GM18526 (cell line): ENCODE results near the gene ZNF768.
A peak's percentile ranks its signal among the peaks of the same experiment; 100 is the strongest.

Experiments used
- POLR2A ChIP-seq: IDR thresholded peaks from 3 replicates; pipeline ENCODE4 v1.6.1; 2011; ENCODE audit not compliant: insufficient read length; ENCODE audit errors: extremely low read depth

The ZNF768 gene

GRCh38 chr16:30526137-30526822, at the start of gene ZNF768:
Gene ZNF768, minus strand, starts transcription at chr16:30526566. Its CDS starts 153 bp downstream, at chr16:30526413.
- no peak for TF ChIP-seq POLR2A

- no peak for TF ChIP-seq POLR2A
These were observed 48.3 kb upstream of the ZNF768 start for GRCh38 chr16:30574678-30575077.

GRCh38 chr16:30571445-30572322, 45.3 kb upstream of the ZNF768 start, which contains the start of gene ZNF688:
Gene ZNF688, minus strand, starts transcription at chr16:30571714. Its CDS starts 85 bp downstream, at chr16:30571629.
- TF ChIP-seq POLR2A = peak; percentile 49

GRCh38 chr16:30570636-30571444, 44.5 kb upstream of the ZNF768 start:
- no peak for TF ChIP-seq POLR2A

GRCh38 chr16:30569746-30570635, 43.6 kb upstream of the ZNF768 start:
- TF ChIP-seq POLR2A = no peak

- TF ChIP-seq POLR2A = no peak
These were observed 42.9 kb upstream of the ZNF768 start for GRCh38 chr16:30569281-30569680.

- TF ChIP-seq POLR2A = no peak
These were observed 41.7 kb upstream of the ZNF768 start for GRCh38 chr16:30567991-30568638.

GRCh38 chr16:30567160-30567990, 41.0 kb upstream of the ZNF768 start:
- TF ChIP-seq POLR2A = no peak

- no peak for TF ChIP-seq POLR2A
These were observed 40.2 kb upstream of the ZNF768 start for GRCh38 chr16:30566531-30566930.

GRCh38 chr16:30565984-30566383, 39.6 kb upstream of the ZNF768 start:
- TF ChIP-seq POLR2A = no peak

- no peak for TF ChIP-seq POLR2A
These were observed 39.2 kb upstream of the ZNF768 start for GRCh38 chr16:30565526-30565925.

GRCh38 chr16:30562021-30562420, 35.7 kb upstream of the ZNF768 start:
- TF ChIP-seq POLR2A = no peak

GRCh38 chr16:30561089-30561816, 34.9 kb upstream of the ZNF768 start:
- TF ChIP-seq POLR2A = no peak

- TF ChIP-seq POLR2A = no peak
These were observed 33.3 kb upstream of the ZNF768 start for GRCh38 chr16:30559690-30560089.
